ENCODE measurements around the gene SSX2IP. TPM values are rescaled to one million over a fixed set of nuclear protein-coding genes. Genes with fewer than 3 reads are reported as not detected.

SSX2IP gene
- total and polyA plus RNA-seq, 2 experiments from 2014 or later: 12.3 to 20.5 TPM

DNA sequence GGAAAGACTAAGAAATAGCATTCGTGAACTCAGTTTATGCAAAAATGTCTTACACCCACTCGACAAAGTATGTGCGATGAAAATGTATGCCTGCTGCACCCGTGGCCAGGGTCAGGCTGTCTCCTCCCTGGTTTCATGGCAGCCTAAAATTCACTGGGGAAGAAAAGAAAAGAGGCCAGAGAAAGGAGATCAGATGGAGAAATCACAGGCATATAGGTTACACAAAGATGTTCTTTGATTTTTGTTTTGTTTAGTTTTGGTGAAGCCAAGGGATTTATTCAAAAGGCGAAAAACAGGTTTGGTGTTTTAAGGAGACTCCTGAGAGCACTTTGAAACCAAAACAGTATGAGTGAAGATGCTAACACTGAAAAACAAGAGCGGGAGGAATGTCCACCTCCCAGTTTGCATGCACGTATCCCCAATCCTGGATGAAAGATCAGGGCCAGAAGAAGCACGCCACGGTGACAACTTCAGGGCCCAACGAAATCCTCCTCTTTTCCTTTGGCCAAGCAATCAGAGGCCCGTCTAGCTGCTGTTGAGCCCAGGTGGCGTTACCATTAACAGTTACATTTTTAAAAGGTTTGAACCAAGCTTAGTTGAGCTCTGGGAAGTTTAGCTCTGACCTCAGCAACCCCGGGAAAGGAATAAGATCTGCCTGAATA is 992 bp upstream of the SSX2IP start:
- no peak for DNase-seq (ENCODE audit: low read depth in 1 of 2, low spot score in 1 of 2)
- H3K27me3 ChIP-seq: no peaks in the 10 kb centered on the region
- H3K36me3 ChIP-seq: no peaks in the 10 kb centered on the region
- peak overlapping the region; percentile 93 for H3K27ac ChIP-seq
- no peak for TF ChIP-seq CTCF (IDR thresholded peaks at IDR 0.05; ENCODE audit: low read depth, low read length)
- H3K4me3 ChIP-seq: peak overlapping the region; percentile 90
- no peaks in the 10 kb centered on the region for H3K9me3 ChIP-seq (ENCODE audit: low read depth)
- H3K4me1 ChIP-seq (ENCODE audit: low read depth): peaks cover 21% of the 10 kb centered on the region

DNA sequence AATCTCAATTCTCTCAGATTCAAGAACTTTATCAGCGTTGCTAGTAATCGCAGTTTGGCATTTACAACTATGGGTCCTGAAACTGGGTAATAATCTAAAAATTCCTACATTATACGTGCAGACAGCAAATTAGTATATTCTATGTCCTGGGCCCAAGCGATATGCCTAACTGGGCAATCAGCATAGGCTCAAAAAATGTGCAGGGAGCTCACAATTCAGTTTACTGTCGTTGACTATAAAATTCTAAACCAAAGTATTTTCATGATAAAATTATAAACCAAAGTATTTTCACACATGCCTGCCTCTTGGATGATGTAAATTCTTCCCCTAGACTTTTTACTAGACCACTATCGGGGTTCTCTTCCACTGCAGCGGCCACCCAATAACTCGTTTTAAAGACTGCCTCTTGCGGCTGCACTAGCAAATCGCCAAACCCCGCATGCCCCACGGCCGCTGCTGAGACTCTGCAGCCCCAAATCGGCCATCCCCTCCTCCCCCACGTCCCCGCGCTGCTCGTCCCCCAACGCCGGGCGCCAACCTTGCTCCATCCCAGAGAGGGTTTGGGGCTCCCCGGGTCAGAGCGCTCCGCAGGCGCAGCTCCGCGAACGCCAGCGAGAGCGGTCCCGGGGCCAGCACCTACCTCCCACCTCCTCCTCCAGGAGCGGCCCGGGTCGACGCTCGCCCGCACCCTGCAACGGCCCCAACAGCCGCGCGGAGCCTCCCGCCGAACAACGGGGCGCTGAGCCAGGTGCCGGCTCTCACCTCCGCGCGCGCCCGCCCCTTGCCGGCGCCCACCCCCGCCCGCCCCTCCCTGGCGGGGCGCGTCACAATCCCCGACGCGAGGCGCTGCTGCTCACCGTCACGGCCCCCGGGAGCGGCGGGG is 506 bp downstream of the SSX2IP start:
- Histone ChIP-seq H3K9me3 (ENCODE audit: low read depth) (no peaks in the 10 kb centered on the region), H3K27me3 (no peaks in the 10 kb centered on the region), H3K4me1 (ENCODE audit: low read depth) (peaks cover 25% of the 10 kb centered on the region), H3K36me3 (no peaks in the 10 kb centered on the region), H3K27ac (peak overlapping the region; percentile 93), H3K4me3 (peak overlapping the region; percentile 90)
- peak; percentile 36 for TF ChIP-seq CTCF (IDR thresholded peaks at IDR 0.05; ENCODE audit: low read depth, low read length)
- peak; percentile 59 to 70 for DNase-seq (ENCODE audit: low read depth in 1 of 2, low spot score in 1 of 2)

DNA sequence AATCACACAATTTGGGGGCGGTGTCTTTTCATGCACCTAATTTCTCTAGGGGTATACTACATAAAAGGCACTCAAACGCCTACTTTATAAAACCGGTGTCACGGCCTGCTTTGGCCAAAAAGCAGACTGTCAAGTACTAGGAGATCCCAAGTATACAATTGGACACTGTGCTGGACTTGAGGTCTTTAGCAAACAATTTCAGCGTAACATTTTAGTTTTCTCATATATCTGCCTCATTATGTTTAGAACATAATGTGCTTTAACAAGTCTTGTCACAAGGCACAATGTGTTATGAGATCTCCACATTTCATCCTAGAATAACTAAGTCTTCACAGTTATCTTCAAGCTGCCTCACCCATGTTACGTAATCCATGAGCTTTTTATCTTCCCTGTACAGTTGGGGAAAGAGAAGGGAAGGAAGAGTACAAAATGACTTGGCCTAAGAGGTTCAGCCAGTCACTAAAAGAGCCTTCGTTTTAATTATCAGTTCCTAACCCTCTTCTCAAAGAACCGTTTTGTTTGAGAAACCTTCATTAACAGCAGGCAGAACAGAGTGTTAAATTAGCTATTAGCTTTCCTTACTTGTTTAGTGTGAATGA is 1.7 kb downstream of the SSX2IP start:
- Histone ChIP-seq H3K27ac (peak overlapping the region; percentile 12), H3K36me3 (no peaks in the 10 kb centered on the region), H3K9me3 (ENCODE audit: low read depth) (no peaks in the 10 kb centered on the region), H3K4me1 (ENCODE audit: low read depth) (peaks cover 25% of the 10 kb centered on the region), H3K4me3 (peak overlapping the region; percentile 90), H3K27me3 (no peaks in the 10 kb centered on the region)
- no peak for TF ChIP-seq CTCF (IDR thresholded peaks at IDR 0.05; ENCODE audit: low read depth, low read length)
- DNase-seq (ENCODE audit: low read depth in 1 of 2, low spot score in 1 of 2): peak in 1 of 2 donors; percentile 60

DNA sequence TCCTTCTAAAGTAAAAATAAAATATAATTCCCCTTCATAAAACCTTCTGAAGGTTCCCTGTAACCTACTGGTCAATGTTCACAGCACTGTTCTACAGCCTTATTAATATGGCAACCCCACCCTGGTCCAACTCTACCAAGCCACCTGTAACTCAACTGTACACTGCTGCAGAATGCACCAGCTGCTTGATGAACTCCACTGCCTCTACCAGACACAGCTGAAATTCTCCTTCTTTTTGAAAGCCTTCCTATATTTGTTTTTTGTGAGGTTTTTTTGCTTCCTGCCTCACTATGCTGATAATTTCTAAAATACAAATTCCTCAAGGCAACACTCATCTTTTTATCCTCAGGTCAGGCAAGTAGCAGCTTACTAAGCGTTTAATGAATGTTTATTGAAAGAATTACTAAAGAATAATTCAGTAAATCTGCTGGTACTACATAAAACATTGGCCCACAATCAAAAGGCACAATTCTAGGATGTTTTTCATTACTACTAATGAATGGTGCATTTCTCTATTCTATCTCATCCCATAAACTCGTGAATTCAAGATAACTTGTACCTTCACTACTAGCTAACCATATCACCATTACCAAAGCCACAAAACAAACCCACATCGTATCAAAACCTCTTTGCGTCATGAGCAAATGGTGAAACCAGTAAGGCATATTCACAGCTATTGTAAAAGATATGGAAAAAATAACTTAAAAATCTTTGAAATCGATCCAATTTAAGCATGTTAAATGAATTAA is 2.4 kb downstream of the SSX2IP start:
- Histone ChIP-seq H3K27ac (no peak overlapping the region), H3K27me3 (no peaks in the 10 kb centered on the region), H3K4me3 (no peak overlapping the region), H3K9me3 (ENCODE audit: low read depth) (no peaks in the 10 kb centered on the region), H3K4me1 (ENCODE audit: low read depth) (peaks cover 25% of the 10 kb centered on the region), H3K36me3 (no peaks in the 10 kb centered on the region)
- TF ChIP-seq CTCF (IDR thresholded peaks at IDR 0.05; ENCODE audit: low read depth, low read length): no peak
- DNase-seq (ENCODE audit: low read depth in 1 of 2, low spot score in 1 of 2): peak in 1 of 2 donors; percentile 54

DNA sequence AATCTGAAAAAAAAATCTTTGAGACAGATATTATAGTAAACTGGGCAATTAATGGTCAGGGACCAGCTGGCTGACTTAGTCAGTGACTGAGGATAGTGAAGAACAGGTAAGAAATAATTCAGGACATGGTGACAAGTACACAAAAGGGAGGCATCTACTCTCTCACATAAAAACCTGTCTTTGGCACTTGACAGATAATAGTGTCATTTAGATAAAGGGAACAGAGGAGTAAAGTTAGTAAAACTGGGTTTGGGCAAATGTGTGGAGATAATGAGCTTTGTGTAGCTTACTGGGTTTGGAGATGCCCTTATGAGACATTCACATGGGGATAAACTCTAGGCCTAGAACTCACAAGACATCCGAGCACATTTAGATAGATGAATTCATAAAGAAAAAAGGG is 4.0 kb downstream of the SSX2IP start:
- Histone ChIP-seq H3K27ac (no peak overlapping the region), H3K9me3 (ENCODE audit: low read depth) (no peaks in the 10 kb centered on the region), H3K4me3 (no peak overlapping the region), H3K36me3 (no peaks in the 10 kb centered on the region), H3K4me1 (ENCODE audit: low read depth) (peaks cover 20% of the 10 kb centered on the region), H3K27me3 (no peaks in the 10 kb centered on the region)
- DNase-seq (ENCODE audit: low read depth in 1 of 2, low spot score in 1 of 2): no peak
- no peak for TF ChIP-seq CTCF (IDR thresholded peaks at IDR 0.05; ENCODE audit: low read depth, low read length)
